HAP-1 (cell line): ENCODE results near the gene ATG16L2.
"Not testable (repeated sequence)": the region's sequence is repeated elsewhere in the genome, so short reads cannot be mapped to it uniquely, and the experiment has no call there.

ENCODE experiments used
- DNase-seq, 2 experiments: peaks; one replicate each; pipeline ENCODE4 v3.0.0-alpha.2; 2016 to 2020; ENCODE audit warnings: low spot score in 2 of 2
- H3K27me3 ChIP-seq: fragments of 250-450 bp; sonication (Bioruptor Pico); 2 replicates; pipeline ENCODE4 v1.5.1; 2020; ENCODE audit warnings: low read depth, mild to moderate bottlenecking, moderate library complexity
- H3K36me3 ChIP-seq: fragments of 250-450 bp; sonication (Bioruptor Pico); replicated peaks from 2 replicates; pipeline ENCODE4 v1.5.1; 2020; ENCODE audit warnings: mild to moderate bottlenecking
- H3K4me1 ChIP-seq: fragments of 250-450 bp; sonication (Bioruptor Pico); 2 replicates; pipeline ENCODE4 v1.5.1; 2020; ENCODE audit warnings: mild to moderate bottlenecking
- H3K4me3 ChIP-seq: fragments of 250-450 bp; sonication (Bioruptor Pico); 2 replicates; pipeline ENCODE4 v1.5.1; 2020; ENCODE audit warnings: mild to moderate bottlenecking, moderate library complexity
- H3K9me3 ChIP-seq: fragments of 250-450 bp; sonication (Bioruptor Pico); 2 replicates; pipeline ENCODE4 v1.5.1; 2020; ENCODE audit warnings: mild to moderate bottlenecking, moderate library complexity
- in situ Hi-C: fragments of 300-500 bp; cut with MboI; formaldehyde crosslinking; loops from 3 replicates; pipeline ENCODE4 v1.14.3; 2020; ENCODE audit warnings: low sequenced_read_pairs, inconsistent platforms, mixed read lengths

Gene ATG16L2

DNA sequence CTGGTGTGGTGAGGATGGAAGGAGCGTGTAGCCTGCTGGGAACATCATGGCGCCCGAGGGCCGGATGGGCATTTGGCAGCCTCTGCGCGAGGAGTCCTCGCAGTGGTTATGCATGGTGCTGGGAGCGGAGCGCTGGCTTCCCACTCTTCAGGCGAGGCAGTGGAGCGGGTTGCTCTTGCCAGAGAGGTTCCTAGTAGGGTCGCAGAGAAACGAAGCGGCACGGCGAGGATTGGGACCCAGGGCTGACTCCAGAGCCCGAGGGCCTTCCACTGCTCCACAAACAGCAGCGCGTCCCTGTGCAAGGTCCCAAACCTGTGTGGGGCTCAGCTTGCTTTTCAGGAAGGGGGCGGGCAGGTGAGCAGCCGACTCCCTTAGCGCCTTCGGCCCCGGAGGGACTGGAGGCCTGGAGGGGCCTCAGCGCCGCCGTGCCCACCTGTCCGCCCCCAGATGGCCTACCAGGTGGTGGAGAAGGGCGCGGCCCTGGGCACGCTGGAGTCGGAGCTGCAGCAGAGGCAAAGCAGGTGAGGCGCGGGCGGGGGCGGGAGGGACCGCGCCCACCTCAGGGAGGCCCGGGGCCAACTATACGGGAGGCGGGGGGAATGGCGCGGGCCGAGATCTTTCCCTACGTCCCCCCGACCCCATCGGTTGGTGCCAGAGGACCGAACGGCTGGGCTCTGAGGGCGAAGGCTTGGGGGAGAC lies 7.2 kb downstream of the ATG16L2 start:
- DNase-seq, result no peak
- no peaks in the 10 kb centered on the region for H3K27me3 ChIP-seq
- in situ Hi-C loops, result no loop called here
- H3K4me1 ChIP-seq, result no peaks in the 10 kb centered on the region
- H3K36me3 ChIP-seq, result no peaks in the 10 kb centered on the region
- no peaks in the 10 kb centered on the region for H3K9me3 ChIP-seq
- H3K4me3 ChIP-seq, result no peak overlapping the region

DNA sequence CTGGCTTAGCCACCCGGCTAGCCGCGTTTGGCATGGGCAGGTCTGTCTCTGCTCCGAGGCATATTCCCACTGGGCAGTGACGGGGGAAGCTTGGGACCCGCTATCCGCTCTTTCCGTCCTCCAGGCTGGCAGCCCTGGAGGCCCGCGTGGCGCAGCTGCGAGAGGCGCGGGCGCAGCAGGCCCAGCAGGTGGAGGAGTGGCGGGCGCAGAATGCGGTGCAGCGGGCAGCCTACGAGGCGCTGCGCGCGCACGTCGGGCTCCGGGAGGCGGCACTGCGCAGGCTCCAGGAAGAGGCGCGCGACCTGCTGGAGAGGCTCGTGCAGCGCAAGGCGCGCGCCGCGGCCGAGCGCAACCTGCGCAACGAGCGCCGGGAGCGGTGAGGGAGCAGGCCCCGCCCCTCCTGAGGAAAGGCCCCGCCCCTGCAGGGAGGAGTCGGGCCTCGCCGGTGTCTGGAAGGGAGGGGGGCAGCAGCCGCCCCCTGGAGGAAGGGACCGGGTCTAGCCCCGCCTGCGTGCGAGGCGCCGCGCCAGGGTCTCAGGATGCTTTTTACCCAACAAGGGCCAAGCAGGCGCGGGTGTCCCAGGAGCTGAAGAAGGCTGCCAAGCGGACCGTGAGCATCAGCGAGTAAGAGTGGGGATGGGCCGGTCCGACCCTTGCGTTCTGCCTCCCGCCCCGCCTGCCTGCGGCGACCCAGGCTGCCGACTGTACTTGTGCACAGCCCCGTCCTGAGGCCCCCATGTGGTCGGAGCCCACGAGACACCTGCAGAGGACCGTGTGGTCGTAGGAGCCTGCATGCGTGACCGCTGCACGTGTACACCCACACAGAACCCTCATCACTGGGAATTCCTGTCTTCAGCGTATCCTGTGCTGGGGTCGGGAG lies 7.9 kb downstream of the ATG16L2 start:
- in situ Hi-C loops, result no loop called here
- H3K4me3 ChIP-seq, result no peak overlapping the region
- no peaks in the 10 kb centered on the region for H3K9me3 ChIP-seq
- no peaks in the 10 kb centered on the region for H3K4me1 ChIP-seq
- no peaks in the 10 kb centered on the region for H3K27me3 ChIP-seq
- DNase-seq, result no peak
- no peaks in the 10 kb centered on the region for H3K36me3 ChIP-seq

DNA sequence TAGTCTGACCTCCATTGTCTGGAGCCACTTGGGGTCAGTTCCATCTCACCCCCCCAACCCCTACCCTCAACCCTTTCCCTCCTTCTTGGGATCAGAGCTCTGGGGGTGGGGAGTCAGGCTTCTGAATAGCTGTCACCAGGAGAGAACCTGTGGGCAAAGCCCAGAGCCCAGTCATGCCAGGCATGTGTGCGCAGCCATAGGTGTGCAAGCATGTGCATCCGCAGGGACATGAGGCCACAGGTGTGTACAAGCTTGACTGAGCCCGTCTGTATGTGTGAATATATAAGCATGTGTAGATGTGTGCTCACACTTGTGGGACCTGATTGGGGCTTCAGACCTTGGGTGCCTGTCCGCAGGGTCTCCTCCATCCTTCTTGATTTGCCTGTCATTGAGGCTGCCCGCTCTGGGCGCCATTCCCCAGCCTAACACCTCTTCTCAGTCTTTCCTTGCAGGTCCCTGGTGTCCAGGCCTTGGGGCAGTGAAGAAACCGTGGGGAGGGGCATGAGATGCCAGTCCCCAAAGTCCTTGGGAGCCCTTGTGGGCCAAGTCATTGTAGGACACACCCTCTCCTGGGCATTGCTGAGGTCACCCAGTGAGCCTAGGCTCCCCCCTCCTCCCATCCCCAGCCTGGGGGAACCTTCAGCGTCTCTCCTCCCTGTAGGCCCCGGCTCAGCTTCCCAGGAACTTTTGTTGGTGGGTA lies 9.0 kb downstream of the ATG16L2 start:
- DNase-seq, result no peak
- Histone ChIP-seq H3K36me3 (no peaks in the 10 kb centered on the region), H3K4me3 (no peak overlapping the region), H3K27me3 (no peaks in the 10 kb centered on the region), H3K4me1 (no peaks in the 10 kb centered on the region), H3K9me3 (no peaks in the 10 kb centered on the region)
- in situ Hi-C loops, result no loop called here

DNA sequence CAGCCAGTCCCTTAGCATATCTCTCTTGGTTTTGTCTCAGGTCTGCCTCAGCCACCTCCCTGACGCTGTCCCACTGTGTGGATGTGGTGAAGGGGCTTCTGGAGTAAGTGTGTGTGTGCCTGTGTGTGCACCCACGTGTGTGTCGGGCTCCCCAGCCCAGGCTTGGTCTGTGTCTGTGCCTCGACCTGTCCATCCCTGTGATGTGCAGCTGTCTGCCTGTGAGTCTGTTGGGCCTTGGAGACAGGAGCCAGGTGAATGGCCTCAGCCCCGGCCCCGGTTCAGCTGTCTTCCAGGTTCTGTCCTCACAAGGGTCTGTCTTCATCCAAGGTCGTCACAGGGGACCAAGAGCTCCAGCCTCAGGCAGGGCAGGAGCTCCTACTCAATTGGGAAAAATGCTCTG lies 9.8 kb downstream of the ATG16L2 start:
- no peaks in the 10 kb centered on the region for H3K27me3 ChIP-seq
- no peak for DNase-seq
- in situ Hi-C loops, result no loop called here
- H3K9me3 ChIP-seq, result no peaks in the 10 kb centered on the region
- no peak overlapping the region for H3K4me3 ChIP-seq
- H3K4me1 ChIP-seq, result no peaks in the 10 kb centered on the region
- H3K36me3 ChIP-seq, result no peaks in the 10 kb centered on the region

DNA sequence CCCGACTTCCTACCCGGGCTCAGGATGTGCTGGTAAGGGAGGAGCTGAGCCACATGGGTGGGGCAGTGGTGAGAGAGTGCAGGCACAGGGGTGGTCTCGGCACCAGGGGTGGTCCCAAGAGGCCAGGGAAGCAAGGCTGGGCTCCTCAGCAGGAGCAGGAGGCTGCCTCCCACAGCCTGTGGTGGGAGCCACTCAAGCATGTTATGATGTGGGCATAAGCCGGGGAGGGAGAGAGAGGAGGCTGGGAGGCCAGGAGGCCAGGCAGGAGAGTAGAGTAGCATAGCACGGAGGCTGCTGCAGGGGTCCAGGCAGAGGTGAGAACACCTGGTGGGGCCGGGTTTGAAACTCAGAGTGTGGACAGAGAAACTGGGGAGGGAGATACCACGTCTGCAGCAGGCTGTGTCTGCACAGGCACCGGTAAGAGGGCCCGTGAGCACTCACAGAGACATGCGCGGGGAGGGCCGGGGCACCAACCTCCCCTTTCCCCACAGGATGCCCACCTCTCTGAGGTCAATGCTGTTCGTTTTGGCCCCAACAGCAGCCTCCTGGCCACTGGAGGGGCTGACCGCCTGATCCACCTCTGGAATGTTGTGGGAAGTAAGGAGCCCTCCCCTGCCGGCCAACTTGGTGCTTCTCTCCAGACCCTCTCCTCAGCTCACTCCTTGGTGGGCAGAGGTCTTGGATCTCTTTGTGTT lies 10.7 kb downstream of the ATG16L2 start:
- H3K27me3 ChIP-seq, result no peaks in the 10 kb centered on the region
- in situ Hi-C loops, result loop anchor here (5.0 kb wide), 1 partner anchor 352 kb away; no protein-coding TSS in a partner anchor
- H3K36me3 ChIP-seq, result no peaks in the 10 kb centered on the region
- H3K4me3 ChIP-seq, result no peak overlapping the region
- H3K9me3 ChIP-seq, result no peaks in the 10 kb centered on the region
- no peaks in the 10 kb centered on the region for H3K4me1 ChIP-seq
- no peak for DNase-seq

DNA sequence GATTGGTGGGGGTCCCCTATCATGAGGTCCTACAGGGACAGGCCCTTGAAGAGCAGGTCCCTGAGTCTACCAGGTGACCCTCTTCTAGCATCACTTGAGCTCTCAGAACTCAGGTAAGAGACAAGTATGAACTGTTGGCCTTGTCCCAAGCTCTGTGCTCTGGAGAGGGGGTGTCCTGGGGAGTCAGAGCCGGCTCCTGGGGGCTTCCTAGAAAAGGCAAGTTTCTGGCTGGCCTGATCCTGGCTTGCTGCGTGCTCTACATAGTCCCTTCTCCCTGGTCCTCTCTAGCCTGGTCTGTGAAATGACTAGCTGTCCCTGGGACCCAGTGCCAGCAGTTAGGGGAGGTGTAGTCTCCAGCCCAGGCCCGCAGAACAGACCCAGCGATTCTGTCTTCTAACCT lies 11.4 kb downstream of the ATG16L2 start:
- in situ Hi-C loops, result loop anchor here (5.0 kb wide), 1 partner anchor 352 kb away; no protein-coding TSS in a partner anchor
- no peak for DNase-seq
- H3K27me3 ChIP-seq, result no peaks in the 10 kb centered on the region
- H3K36me3 ChIP-seq, result no peaks in the 10 kb centered on the region
- H3K4me1 ChIP-seq, result no peaks in the 10 kb centered on the region
- no peak overlapping the region for H3K4me3 ChIP-seq
- no peaks in the 10 kb centered on the region for H3K9me3 ChIP-seq

DNA sequence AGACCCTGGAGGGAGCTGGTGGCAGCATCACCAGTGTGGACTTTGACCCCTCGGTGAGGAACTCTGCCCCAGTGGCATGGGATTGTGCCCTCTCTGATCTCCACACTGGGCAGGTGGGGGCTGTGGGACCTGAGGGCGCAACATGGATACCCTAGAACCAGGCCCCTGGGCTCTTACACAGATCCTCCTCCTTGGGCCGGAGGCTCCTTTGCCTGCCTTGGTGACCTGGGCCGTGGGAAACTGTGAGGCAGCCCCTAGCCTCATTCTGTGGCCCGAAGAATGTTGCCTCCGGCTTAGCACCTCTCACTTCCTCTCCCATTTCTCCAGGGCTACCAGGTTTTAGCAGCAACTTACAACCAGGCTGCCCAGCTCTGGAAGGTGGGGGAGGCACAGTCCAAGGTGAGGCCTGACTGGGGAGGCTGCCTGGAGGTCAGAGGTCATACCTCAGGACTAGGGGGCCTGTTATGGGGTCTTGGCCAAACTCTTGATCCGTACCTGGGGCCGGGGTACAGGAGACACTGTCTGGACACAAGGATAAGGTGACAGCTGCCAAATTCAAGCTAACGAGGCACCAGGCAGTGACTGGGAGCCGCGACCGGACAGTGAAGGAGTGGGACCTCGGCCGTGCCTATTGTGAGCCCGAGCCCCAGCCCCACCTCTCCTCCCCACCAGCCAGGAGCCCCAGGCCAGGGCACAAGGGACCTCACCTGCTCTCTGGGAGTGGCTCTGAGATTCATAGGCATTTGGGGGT lies 12.2 kb downstream of the ATG16L2 start:
- no peaks in the 10 kb centered on the region for H3K9me3 ChIP-seq
- no peaks in the 10 kb centered on the region for H3K36me3 ChIP-seq
- H3K4me3 ChIP-seq, result no peak overlapping the region
- no peak for DNase-seq
- no peaks in the 10 kb centered on the region for H3K27me3 ChIP-seq
- in situ Hi-C loops, result loop anchor here (5.0 kb wide), 1 partner anchor 351 kb away; no protein-coding TSS in a partner anchor
- H3K4me1 ChIP-seq, result no peaks in the 10 kb centered on the region

DNA sequence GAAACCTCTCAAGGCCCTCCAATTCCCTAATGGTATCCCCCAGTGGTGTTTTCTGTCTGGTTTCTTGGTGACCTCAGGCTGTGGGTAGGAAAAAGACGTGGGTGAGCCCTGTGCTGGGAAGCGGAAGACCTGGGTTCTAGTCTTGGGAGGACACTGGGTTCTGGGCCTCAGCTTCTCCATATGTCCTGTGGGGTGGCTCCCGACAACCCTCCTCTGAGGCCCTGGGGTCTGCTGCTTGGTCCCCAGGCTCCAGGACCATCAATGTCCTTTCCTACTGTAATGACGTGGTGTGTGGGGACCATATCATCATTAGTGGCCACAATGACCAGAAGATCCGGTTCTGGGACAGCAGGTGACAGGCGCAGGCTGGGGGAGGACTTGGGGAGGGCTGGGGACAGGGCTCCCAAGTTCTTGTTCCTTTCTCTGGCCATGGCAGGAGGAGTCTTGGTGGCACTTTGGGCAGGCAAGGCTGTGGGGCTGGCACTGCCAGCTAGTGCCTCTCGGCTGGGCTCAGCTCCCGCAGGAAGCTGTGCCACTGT lies 12.8 kb downstream of the ATG16L2 start:
- DNase-seq, result no peak
- H3K9me3 ChIP-seq, result no peaks in the 10 kb centered on the region
- no peaks in the 10 kb centered on the region for H3K27me3 ChIP-seq
- H3K36me3 ChIP-seq, result no peaks in the 10 kb centered on the region; the same call in 1 of the 2 replicates
- H3K4me1 ChIP-seq, result no peaks in the 10 kb centered on the region
- H3K4me3 ChIP-seq, result no peak overlapping the region
- in situ Hi-C loops, result loop anchor here (5.0 kb wide), 1 partner anchor 350 kb away; no protein-coding TSS in a partner anchor

DNA sequence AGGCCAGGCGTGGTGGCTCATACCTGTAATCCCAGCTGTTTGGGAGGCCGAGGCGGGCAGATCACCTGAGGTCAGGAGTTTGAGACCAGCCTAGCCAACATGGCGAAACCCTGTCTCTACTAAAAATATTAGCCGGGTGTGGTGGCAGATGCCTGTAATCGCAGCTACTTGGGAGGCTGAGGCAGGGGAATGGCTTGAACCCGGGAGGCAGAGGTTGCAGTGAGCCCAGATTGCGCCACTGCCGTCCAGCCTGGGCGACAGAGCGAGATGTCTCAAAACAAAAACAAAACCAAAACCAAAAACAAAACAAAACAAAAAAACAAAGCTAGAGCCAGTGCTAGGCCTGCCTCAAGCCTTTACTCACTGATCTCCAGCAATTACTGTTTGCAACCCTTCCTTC lies 13.4 kb downstream of the ATG16L2 start:
- in situ Hi-C loops, result loop anchor here (5.0 kb wide), 1 partner anchor 350 kb away; no protein-coding TSS in a partner anchor
- not testable (repeated sequence) for H3K36me3 ChIP-seq, H3K4me3 ChIP-seq, H3K9me3 ChIP-seq, DNase-seq, H3K4me1 ChIP-seq, H3K27me3 ChIP-seq

DNA sequence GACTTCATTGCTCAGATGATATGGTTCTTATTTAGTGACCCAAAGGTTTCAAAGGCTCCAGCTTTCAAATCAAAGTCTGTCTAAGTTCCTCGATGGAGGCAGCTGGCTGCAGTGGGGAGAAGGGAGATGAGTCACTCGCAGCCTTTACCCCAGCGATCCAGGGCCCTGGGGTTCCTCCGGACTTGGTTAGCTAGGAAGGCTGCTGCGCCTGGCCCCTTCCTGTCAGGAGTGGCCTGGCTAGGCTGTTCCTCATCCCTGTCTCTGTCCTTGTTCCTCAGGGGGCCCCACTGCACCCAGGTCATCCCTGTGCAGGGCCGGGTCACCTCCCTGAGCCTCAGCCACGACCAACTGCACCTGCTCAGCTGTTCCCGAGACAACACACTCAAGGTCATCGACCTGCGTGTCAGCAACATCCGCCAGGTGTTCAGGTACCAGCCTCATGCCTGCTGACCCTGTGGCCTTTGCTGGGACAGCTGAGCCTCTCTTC lies 13.9 kb downstream of the ATG16L2 start:
- Histone ChIP-seq H3K27me3 (no peaks in the 10 kb centered on the region), H3K9me3 (no peaks in the 10 kb centered on the region), H3K36me3 (no peaks in the 10 kb centered on the region; the same call in 1 of the 2 replicates), H3K4me3 (no peak overlapping the region), H3K4me1 (no peaks in the 10 kb centered on the region)
- no peak for DNase-seq
- in situ Hi-C loops, result loop anchor here (5.0 kb wide), 1 partner anchor 349 kb away; no protein-coding TSS in a partner anchor

DNA sequence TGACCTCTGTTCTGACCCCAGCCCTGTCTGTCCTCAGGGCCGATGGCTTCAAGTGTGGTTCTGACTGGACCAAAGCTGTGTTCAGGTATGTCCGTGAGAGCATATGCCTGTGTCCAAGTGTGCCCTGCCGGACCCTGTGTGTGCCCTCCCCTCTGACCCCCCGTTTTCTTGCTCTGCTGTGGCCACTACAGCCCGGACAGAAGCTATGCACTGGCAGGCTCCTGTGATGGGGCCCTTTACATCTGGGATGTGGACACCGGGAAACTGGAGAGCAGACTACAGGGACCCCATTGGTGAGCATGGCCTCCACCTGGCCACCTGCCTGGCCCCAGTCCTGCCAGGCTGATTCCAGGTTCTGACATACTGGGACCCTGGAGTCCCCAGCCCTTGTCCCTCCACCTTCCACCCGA lies 14.5 kb downstream of the ATG16L2 start:
- Histone ChIP-seq H3K9me3 (no peaks in the 10 kb centered on the region), H3K4me3 (no peak overlapping the region), H3K36me3 (no peaks in the 10 kb centered on the region; the same call in 1 of the 2 replicates), H3K4me1 (no peaks in the 10 kb centered on the region), H3K27me3 (no peaks in the 10 kb centered on the region)
- in situ Hi-C loops, result loop anchor here (5.0 kb wide), 1 partner anchor 349 kb away; no protein-coding TSS in a partner anchor
- no peak for DNase-seq

DNA sequence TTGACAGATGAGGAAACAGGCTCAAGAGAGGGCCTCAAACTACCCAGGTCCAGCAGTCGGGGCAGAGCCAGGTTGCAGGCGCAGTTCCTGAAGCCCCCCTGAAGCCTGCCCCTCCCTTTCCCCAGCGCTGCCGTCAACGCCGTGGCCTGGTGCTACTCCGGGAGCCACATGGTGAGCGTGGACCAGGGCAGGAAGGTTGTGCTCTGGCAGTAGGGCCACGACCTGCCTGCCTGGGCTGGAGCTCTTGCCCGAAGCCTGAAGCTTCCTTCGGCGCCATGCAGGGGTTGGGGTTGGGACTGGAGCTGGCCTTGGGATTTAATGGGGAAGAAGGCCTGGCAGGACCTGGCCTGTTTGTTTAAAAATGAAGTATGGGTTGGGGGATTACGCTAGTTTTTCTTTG lies 15.0 kb downstream of the ATG16L2 start:
- Histone ChIP-seq H3K4me1 (no peaks in the 10 kb centered on the region), H3K9me3 (no peaks in the 10 kb centered on the region), H3K4me3 (no peak overlapping the region), H3K36me3 (no peaks in the 10 kb centered on the region; the same call in 1 of the 2 replicates), H3K27me3 (no peaks in the 10 kb centered on the region)
- DNase-seq, result no peak
- in situ Hi-C loops, result loop anchor here (5.0 kb wide), 1 partner anchor 348 kb away; no protein-coding TSS in a partner anchor
